Renal pelvis (tissue), 12 donors: ENCODE results near the gene KIF12. TPM values are rescaled to one million over a fixed set of nuclear protein-coding genes. Genes with fewer than 3 reads are reported as not detected.
"Not testable (repeated sequence)": the region's sequence is repeated elsewhere in the genome, so short reads cannot be mapped to it uniquely, and the experiment has no call there.

Source experiments
- DNase-seq: peaks from one replicate; pipeline ENCODE4 v3.0.0-alpha.2; 2013
- long read RNA-seq, 16 experiments: transcript quantifications; one replicate each; lab custom pipeline, GENCODE V29; 2026
- polyA plus RNA-seq, 3 donors: library from polyadenylated mRNA; unstranded; fragments of 120-200 nt; gene quantifications; one replicate each; pipeline ENCODE4 v1.2.1, GENCODE V29; 2013; ENCODE audit not compliant: insufficient read length in 3 of 3

KIF12 gene
- 100 to 1,000 TPM; 191 to 249 (median 227) TPM for polyA plus RNA-seq
- long read RNA-seq, donor 1, transcript KIF12-207 (19 exons, 2,194 nt): major isoform, 5 of 14 reads
- long read RNA-seq, donor 1, partial matches to known transcripts: 8 of 14 reads
- long read RNA-seq, donor 1, other reads (novel, unspliced or antisense): 0 of 14 reads
- long read RNA-seq, donor 2, transcript KIF12-207 (19 exons, 2,194 nt): major isoform, 10 of 10 reads
- long read RNA-seq, donor 2, partial matches to known transcripts: 0 of 10 reads
- long read RNA-seq, donor 2, other reads (novel, unspliced or antisense): 0 of 10 reads
- long read RNA-seq, donor 3, partial matches to known transcripts: 15 of 18 reads
- long read RNA-seq, donor 3, other reads (novel, unspliced or antisense): 0 of 18 reads
- long read RNA-seq, donor 4, transcript KIF12-207 (19 exons, 2,194 nt): major isoform, 10 of 16 reads
- long read RNA-seq, donor 4, partial matches to known transcripts: 6 of 16 reads
- long read RNA-seq, donor 4, other reads (novel, unspliced or antisense): 0 of 16 reads
- long read RNA-seq, donor 5, partial matches to known transcripts: 0 of 2 reads
- long read RNA-seq, donor 5, other reads (novel, unspliced or antisense): 0 of 2 reads
- long read RNA-seq, donor 6, transcript KIF12-207 (19 exons, 2,194 nt): major isoform, 8 of 29 reads
- long read RNA-seq, donor 6, partial matches to known transcripts: 21 of 29 reads
- long read RNA-seq, donor 6, other reads (novel, unspliced or antisense): 0 of 29 reads
- long read RNA-seq, donor 7, partial matches to known transcripts: 36 of 40 reads
- long read RNA-seq, donor 7, other reads (novel, unspliced or antisense): 0 of 40 reads
- long read RNA-seq, donor 8: 0 reads
- long read RNA-seq, donor 9, transcript KIF12-207 (19 exons, 2,194 nt): major isoform, 8 of 31 reads
- long read RNA-seq, donor 9, partial matches to known transcripts: 22 of 31 reads
- long read RNA-seq, donor 9, other reads (novel, unspliced or antisense): 0 of 31 reads
- long read RNA-seq, donor 10, transcript KIF12-207 (19 exons, 2,194 nt): major isoform, 6 of 70 reads
- long read RNA-seq, donor 10, partial matches to known transcripts: 64 of 70 reads
- long read RNA-seq, donor 10, other reads (novel, unspliced or antisense): 0 of 70 reads
- long read RNA-seq, donor 11, partial matches to known transcripts: 30 of 31 reads
- long read RNA-seq, donor 11, other reads (novel, unspliced or antisense): 0 of 31 reads
- long read RNA-seq, donor 12, transcript KIF12-207 (19 exons, 2,194 nt): major isoform, 10 of 29 reads
- long read RNA-seq, donor 12, partial matches to known transcripts: 18 of 29 reads
- long read RNA-seq, donor 12, other reads (novel, unspliced or antisense): 0 of 29 reads
- long read RNA-seq, donor 13, partial matches to known transcripts: 11 of 13 reads
- long read RNA-seq, donor 13, other reads (novel, unspliced or antisense): 0 of 13 reads
- long read RNA-seq, donor 14: 0 reads
- long read RNA-seq, donor 15, transcript KIF12-207 (19 exons, 2,194 nt): major isoform, 5 of 10 reads
- long read RNA-seq, donor 15, partial matches to known transcripts: 5 of 10 reads
- long read RNA-seq, donor 15, other reads (novel, unspliced or antisense): 0 of 10 reads
- long read RNA-seq, donor 16, transcript KIF12-207 (19 exons, 2,194 nt): major isoform, 5 of 29 reads
- long read RNA-seq, donor 16, partial matches to known transcripts: 24 of 29 reads
- long read RNA-seq, donor 16, other reads (novel, unspliced or antisense): 0 of 29 reads

GRCh38 chr9:114098936-114099668, at the start of gene KIF12:
KIF12 (minus strand) TSS chr9:114099292; CDS start chr9:114099276, 16 bp downstream.
- peak; percentile 92 for DNase-seq

- DNase-seq: no peak
These were observed 47.6 kb upstream of the KIF12 start for GRCh38 chr9:114146735-114147134.

GRCh38 chr9:114143234-114143633, 44.1 kb upstream of the KIF12 start:
- DNase-seq: no peak

GRCh38 chr9:114141553-114142402, 42.7 kb upstream of the KIF12 start:
- no peak for DNase-seq

- no peak for DNase-seq
These were observed 41.8 kb upstream of the KIF12 start for GRCh38 chr9:114140850-114141249.

GRCh38 chr9:114140401-114140800, 41.3 kb upstream of the KIF12 start:
- DNase-seq: no peak

- DNase-seq: no peak
These were observed 40.0 kb upstream of the KIF12 start for GRCh38 chr9:114139071-114139470.

GRCh38 chr9:114138552-114138971, 39.5 kb upstream of the KIF12 start:
- DNase-seq: no peak

- DNase-seq: no peak
These were observed 38.7 kb upstream of the KIF12 start for GRCh38 chr9:114137831-114138230.

GRCh38 chr9:114134827-114135396, 35.8 kb upstream of the KIF12 start:
- no peak for DNase-seq

- no peak for DNase-seq
These were observed 33.4 kb upstream of the KIF12 start for GRCh38 chr9:114132550-114132918.

GRCh38 chr9:114131808-114132549, 32.9 kb upstream of the KIF12 start:
- no peak for DNase-seq

- no peak for DNase-seq
These were observed 31.7 kb upstream of the KIF12 start for GRCh38 chr9:114130624-114131277.

- no peak for DNase-seq
These were observed 31.0 kb upstream of the KIF12 start for GRCh38 chr9:114130141-114130540.

- DNase-seq: not testable (repeated sequence)
These were observed 29.7 kb upstream of the KIF12 start for GRCh38 chr9:114128759-114129158.

- no peak for DNase-seq
These were observed 27.4 kb upstream of the KIF12 start for GRCh38 chr9:114126247-114127060.
